ENCODE measurements around the gene MGAT5. TPM values are rescaled to one million over a fixed set of nuclear protein-coding genes. Genes with fewer than 3 reads are reported as not detected.

Gene MGAT5
- total RNA-seq, 4 donors from 2014 or later, result 34.1 to 47.5 (median 42.6) TPM

DNA sequence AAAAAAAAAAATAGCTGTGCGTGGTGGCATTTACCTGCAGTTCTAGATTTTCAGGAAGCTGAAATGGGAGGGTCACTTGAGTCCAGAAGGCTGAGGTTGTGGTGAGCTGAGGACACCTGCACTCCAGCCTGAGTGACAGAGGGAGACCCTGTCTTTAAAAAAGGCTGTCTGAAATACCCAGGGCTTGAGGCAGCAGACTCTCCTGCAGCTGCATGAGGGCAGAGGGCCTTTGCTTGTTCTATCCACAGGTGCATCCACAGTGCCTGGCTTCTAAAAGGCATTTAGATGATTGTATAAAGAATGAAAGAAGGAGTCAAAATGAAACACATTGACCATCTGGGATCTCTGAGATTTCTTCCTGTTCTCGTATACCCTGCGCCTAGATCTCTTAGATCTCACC lies 152.9 kb downstream of the MGAT5 start:
- H3K27ac ChIP-seq, result no peak overlapping the region
- TF ChIP-seq, protein P1, sequence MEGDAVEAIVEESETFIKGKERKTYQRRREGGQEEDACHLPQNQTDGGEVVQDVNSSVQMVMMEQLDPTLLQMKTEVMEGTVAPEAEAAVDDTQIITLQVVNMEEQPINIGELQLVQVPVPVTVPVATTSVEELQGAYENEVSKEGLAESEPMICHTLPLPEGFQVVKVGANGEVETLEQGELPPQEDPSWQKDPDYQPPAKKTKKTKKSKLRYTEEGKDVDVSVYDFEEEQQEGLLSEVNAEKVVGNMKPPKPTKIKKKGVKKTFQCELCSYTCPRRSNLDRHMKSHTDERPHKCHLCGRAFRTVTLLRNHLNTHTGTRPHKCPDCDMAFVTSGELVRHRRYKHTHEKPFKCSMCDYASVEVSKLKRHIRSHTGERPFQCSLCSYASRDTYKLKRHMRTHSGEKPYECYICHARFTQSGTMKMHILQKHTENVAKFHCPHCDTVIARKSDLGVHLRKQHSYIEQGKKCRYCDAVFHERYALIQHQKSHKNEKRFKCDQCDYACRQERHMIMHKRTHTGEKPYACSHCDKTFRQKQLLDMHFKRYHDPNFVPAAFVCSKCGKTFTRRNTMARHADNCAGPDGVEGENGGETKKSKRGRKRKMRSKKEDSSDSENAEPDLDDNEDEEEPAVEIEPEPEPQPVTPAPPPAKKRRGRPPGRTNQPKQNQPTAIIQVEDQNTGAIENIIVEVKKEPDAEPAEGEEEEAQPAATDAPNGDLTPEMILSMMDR (IDR thresholded peaks at IDR 0.05), result no peak
- TF ChIP-seq POLR2A (IDR thresholded peaks at IDR 0.05) (no peak), EP300 (IDR thresholded peaks at IDR 0.05) (no peak)
- H3K27me3 ChIP-seq, result no peaks in the 10 kb centered on the region
- no peak overlapping the region for H3K4me3 ChIP-seq
- WGBS, 2 donors, result 94 to 97% methylated on average over 3 of the region's 3 CpGs
- no peak for DNase-seq (ENCODE audit: low spot score in 2 of 2)
- H3K9me3 ChIP-seq, result no peaks in the 10 kb centered on the region
- peaks cover 0 to 12% (median 0%) of the 10 kb centered on the region in 3 donors for H3K36me3 ChIP-seq
- peaks cover 0 to 52% (median 20%) of the 10 kb centered on the region in 4 donors for H3K4me1 ChIP-seq

DNA sequence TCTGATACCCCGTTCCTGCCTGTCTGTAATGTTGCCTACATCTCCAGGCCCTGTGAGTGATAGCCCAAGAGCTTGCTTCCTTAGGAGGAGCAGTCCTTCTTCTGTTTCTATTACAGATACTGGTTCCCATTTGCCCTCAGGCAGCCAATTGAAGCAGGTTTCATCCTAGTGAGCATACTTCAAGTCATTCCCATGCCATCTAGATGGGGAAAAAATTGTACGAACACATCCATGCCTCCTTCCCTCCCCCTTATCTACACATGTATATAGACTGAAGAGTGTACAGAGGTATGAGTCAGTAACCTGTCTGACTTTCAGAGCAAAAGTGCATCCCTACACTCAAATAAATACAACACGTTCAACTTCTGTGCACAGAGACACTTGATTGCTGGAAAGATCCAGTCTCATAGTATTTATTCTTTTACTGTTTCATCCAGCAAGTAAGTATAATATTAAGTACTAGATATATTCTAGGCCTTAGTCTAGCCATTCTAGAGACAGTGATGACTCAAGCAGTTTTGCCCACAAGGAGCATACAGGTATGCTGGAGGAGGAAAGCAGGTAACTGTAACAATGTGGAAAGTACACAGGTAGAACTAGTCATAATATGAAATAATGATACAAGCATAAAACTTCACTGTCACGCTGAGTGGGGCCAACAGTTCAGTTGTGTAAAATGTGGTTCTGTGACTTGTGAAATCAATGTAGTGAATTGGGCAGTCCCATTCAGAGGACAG lies 153.4 kb downstream of the MGAT5 start:
- no peak overlapping the region for H3K27ac ChIP-seq
- peaks cover 0 to 12% (median 0%) of the 10 kb centered on the region in 3 donors for H3K36me3 ChIP-seq
- 96 to 100% methylated on average over 4 of the region's 4 CpGs for WGBS, 2 donors
- H3K4me1 ChIP-seq, result peaks cover 0 to 52% (median 21%) of the 10 kb centered on the region in 4 donors
- no peaks in the 10 kb centered on the region for H3K9me3 ChIP-seq
- no peaks in the 10 kb centered on the region for H3K27me3 ChIP-seq
- no peak overlapping the region for H3K4me3 ChIP-seq
- DNase-seq (ENCODE audit: low spot score in 2 of 2), result no peak
- TF ChIP-seq POLR2A (IDR thresholded peaks at IDR 0.05), result no peak
- TF ChIP-seq, protein P1 (IDR thresholded peaks at IDR 0.05), result no peak
- no peak for TF ChIP-seq EP300 (IDR thresholded peaks at IDR 0.05)

GRCh38 chr2:134408386-134408785 lies 154.5 kb downstream of the MGAT5 start:
- Histone ChIP-seq H3K4me1 (peaks cover 0 to 50% (median 17%) of the 10 kb centered on the region in 4 donors), H3K9me3 (no peaks in the 10 kb centered on the region), H3K36me3 (peaks cover 0 to 12% (median 0%) of the 10 kb centered on the region in 3 donors), H3K27me3 (no peaks in the 10 kb centered on the region), H3K4me3 (no peak overlapping the region), H3K27ac (no peak overlapping the region)
- WGBS, 2 donors, result 70 to 77% methylated on average over 3 of the region's 3 CpGs
- DNase-seq (ENCODE audit: low spot score in 2 of 2), result no peak
- TF ChIP-seq POLR2A (IDR thresholded peaks at IDR 0.05), result no peak
- TF ChIP-seq, protein P1 (IDR thresholded peaks at IDR 0.05), result no peak
- no peak for TF ChIP-seq EP300 (IDR thresholded peaks at IDR 0.05)

GRCh38 chr2:134408791-134409190 lies 154.9 kb downstream of the MGAT5 start:
- WGBS, 2 donors, result 82% methylated on average over 3 of the region's 3 CpGs
- no peak for TF ChIP-seq EP300 (IDR thresholded peaks at IDR 0.05)
- no peak for TF ChIP-seq POLR2A (IDR thresholded peaks at IDR 0.05)
- TF ChIP-seq, protein P1 (IDR thresholded peaks at IDR 0.05), result no peak
- H3K4me1 ChIP-seq, result peaks cover 0 to 53% (median 17%) of the 10 kb centered on the region in 4 donors
- H3K27me3 ChIP-seq, result no peaks in the 10 kb centered on the region
- DNase-seq (ENCODE audit: low spot score in 2 of 2), result no peak
- no peaks in the 10 kb centered on the region for H3K9me3 ChIP-seq
- peaks cover 0 to 10% (median 0%) of the 10 kb centered on the region in 3 donors for H3K36me3 ChIP-seq
- no peak overlapping the region for H3K27ac ChIP-seq
- no peak overlapping the region for H3K4me3 ChIP-seq

DNA sequence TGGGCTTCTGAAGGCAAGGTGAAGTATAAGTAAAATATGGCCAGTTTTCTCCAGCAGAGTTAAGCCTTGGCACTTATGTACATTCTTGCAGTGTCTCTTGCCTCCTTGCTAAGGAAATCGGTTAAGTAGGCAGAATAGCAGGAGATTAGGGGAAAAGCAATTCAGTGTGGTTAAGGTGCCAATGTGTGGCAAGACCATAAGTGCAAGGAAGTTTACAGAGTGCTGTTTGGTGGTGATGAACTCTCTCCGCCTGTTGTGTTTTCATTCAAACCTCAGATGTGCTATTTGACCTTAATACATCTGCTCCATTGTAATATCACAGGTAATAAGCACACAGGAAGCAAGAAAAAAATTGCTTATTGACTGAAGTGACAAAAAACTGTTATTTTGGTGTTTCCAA lies 156.1 kb downstream of the MGAT5 start:
- TF ChIP-seq, protein P1 (IDR thresholded peaks at IDR 0.05), result no peak
- TF ChIP-seq POLR2A (IDR thresholded peaks at IDR 0.05) (no peak), EP300 (IDR thresholded peaks at IDR 0.05) (no peak)
- Histone ChIP-seq H3K27me3 (no peaks in the 10 kb centered on the region), H3K4me3 (no peak overlapping the region), H3K4me1 (peaks cover 0 to 53% (median 17%) of the 10 kb centered on the region in 4 donors), H3K27ac (no peak overlapping the region), H3K36me3 (peaks cover 0 to 5% (median 0%) of the 10 kb centered on the region in 3 donors), H3K9me3 (no peaks in the 10 kb centered on the region)
- no peak for DNase-seq (ENCODE audit: low spot score in 2 of 2)
- 88 to 89% methylated on average over 2 of the region's 2 CpGs for WGBS, 2 donors
